HG02763 (cell line): ENCODE measurements around the gene OR2V2.
"Not testable (repeated sequence)": the region's sequence is repeated elsewhere in the genome, so short reads cannot be mapped to it uniquely, and the experiment has no call there.

Source experiments
- ATAC-seq: cut with Tn5 transposase; IDR thresholded peaks from one replicate; pipeline ENCODE4 v1.9.1; 2021; ENCODE audit warnings: mild to moderate bottlenecking, moderate library complexity; ENCODE audit not compliant: unreplicated experiment

Gene OR2V2, protein sequence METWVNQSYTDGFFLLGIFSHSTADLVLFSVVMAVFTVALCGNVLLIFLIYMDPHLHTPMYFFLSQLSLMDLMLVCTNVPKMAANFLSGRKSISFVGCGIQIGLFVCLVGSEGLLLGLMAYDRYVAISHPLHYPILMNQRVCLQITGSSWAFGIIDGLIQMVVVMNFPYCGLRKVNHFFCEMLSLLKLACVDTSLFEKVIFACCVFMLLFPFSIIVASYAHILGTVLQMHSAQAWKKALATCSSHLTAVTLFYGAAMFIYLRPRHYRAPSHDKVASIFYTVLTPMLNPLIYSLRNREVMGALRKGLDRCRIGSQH

DNA sequence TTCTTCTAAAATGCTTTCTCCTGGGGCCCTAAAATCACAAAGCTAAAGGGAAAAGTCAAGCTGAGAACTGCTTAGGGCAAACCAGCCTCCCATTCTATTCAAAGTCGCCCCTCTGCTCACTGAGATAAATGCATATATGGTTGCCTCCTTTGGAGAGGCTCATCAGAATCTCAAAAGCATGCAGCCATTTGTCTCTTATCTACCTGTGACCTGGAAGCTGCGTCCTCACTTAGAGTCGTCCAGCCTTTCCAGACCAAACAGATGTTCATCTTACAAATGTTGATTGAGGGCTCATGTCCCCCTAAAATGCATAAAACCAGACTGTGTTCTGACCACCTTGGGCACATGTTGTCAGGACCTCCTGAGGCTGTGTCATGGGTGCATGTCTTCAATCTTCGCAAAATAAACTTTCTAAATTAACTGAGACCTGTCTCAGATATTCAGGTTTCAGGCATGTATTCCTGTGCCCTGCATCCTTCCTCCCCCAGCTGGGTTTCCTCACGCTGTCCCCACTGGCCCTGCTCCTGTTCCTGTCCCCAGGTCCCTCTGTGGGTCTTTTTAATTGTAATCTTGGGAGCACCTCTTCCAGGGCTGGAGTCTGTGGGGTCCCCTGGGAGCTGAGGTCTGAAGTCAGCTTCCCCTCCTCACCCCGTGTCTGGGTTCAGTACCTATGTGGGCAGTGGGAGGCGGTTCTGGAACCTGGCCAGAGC lies at the start of gene OR2V2:
Gene OR2V2 (plus strand): TSS at position 660 of the 710 bp plus-strand sequence. CDS start 7,357 bp downstream, outside the sequence.
- ATAC-seq = not testable (repeated sequence)

DNA sequence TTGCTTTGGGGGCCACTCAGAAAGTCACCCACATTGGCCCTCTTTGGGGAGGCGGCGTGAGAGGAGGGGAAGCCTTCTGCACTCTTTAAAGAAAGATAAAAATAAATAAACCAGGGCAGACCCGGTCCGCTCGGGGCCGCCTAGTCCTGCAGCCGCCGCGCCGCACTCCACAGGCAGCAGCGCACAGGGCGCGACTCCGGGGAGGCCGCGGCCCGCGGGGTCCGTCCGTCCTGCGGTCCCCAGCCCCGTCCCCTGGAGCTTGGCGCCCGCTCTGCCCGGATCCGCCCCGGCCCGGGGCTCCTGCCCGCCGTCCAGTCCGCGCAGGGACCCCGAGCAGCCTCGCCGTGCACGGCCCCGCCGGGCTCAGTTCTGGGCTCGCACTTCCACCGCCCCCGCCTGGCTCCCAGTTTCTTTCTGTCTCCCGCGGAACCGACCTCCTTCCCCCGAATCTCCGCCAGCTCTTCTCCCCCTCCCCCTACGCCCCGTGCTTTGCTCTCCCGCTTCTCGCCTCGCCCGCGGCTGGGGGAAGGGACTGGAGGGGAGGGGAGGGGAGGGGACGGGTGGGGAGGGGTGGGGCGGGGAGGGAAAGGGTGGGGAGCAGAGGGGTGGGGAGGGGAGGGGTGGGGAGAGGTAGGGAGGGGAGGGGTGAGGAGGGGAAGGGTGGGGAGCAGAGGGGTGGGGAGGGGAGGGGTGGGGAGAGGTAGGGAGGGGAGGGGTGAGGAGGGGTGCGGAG lies 49.5 kb upstream of the OR2V2 start:
- ATAC-seq = not testable (repeated sequence)

DNA sequence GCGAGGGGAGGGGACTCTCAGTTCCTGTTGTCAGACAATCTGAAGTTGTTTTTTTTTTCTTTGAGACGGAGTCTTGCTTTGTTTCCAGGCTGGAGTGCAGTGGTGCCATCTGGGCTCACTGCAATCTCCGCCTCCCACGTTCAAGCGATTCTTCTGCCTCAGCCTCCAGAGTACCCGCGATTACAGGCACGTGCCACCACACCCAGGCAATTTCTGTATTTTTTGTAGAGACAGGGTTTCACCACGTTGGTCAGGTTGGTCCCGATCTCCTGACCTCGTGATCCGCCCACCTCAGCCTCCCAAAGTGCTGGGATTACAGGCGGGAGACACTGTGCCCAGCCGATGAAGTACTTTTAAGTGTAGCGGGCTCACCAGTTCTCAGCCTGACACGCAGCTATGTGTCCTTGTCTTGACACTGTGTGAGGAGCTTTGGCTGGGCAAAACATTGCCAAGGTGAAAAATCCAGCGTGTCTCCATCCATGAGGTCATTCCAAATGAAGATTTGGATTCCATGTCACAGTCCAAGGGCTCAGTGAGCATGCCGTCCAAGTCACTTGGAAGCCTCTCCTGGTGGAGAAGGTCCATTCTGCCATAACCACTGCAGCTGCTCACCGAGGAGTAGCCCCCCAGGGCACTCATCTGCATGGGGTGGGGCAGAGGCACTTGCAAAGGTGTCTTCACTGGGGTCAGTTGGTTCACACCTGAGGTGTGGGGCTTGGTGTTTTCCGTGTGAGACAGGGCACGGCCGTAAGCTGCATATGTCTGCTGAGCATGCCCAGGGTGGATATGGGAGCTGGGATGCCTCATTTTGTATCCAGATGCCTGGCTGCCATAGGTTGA lies 48.4 kb upstream of the OR2V2 start:
- ATAC-seq = no peak

DNA sequence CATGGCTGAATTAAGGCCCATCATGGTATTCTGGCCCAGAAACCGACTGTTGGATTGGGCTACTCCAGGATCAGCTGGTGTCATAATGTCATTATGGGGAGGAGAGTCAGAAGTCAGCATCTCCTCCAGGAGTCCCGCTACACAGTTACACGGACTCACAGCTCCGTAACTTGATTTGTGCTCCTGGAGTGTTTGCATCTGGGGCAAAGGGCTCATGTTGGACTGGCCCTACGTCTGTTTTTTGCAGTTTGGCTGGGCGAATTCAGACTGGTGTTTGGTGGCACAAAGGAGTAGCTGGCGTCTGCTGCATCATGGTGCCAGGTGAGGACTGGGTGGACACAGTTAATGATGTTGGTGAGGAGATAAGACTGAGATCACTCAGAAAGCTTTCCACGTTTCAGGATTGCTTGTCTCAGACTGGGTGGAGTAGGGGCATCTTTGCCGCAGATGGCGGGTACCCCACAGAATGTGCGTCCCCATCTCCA lies 47.7 kb upstream of the OR2V2 start:
- ATAC-seq = no peak

DNA sequence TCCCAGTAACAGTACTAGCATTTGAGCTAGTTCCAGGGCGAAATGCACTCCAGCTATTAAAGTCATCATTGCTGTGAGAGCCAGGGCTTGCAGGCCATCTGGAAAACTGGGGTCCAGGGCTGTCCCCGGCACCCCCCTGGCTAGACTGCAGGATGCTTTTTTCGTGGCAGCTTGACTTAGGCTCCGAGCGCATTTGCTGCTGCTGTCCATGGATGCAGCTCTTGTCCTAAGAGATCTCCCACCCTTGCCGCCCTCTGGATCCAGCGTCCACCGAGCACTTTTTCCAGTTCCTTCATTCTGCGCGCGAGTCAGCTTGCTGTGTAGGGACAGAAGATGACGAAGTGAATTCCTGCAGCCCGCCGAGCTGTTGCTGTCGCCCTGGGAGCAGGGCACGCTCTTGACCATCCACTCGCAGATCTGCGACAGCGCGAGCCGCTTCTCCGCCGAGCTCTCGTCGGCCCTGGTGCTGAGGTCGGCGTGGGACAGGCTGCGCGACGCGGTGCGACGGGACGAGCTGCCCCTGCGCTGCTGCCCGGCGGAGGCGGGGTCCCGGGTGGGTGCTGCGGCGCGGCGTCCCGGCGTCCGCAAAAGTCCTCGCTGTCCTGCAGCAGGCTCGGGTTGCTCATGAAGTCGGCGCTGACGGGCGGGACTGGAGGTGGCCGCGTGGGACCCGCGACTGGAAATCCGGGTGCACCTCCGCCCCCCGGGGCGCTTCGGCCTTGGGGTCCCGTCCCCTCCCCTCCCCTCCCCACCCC lies 47.1 kb upstream of the OR2V2 start:
- no peak for ATAC-seq

DNA sequence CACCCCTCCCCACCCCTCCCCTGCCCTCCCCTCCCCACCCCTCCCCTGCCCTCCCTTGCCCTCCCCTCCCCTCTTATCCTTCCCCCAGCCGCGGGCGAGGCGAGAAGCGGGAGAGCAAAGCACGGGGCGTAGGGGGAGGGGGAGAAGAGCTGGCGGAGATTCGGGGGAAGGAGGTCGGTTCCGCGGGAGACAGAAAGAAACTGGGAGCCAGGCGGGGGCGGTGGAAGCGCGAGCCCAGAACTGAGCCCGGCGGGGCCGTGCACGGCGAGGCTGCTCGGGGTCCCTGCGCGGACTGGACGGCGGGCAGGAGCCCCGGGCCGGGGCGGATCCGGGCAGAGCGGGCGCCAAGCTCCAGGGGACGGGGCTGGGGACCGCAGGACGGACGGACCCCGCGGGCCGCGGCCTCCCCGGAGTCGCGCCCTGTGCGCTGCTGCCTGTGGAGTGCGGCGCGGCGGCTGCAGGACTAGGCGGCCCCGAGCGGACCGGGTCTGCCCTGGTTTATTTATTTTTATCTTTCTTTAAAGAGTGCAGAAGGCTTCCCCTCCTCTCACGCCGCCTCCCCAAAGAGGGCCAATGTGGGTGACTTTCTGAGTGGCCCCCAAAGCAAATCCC lies 46.2 kb upstream of the OR2V2 start:
- ATAC-seq = not testable (repeated sequence)

- not testable (repeated sequence) for ATAC-seq
Measured at GRCh38 chr5:181101930-181102674, 45.3 kb upstream of the OR2V2 start.

DNA sequence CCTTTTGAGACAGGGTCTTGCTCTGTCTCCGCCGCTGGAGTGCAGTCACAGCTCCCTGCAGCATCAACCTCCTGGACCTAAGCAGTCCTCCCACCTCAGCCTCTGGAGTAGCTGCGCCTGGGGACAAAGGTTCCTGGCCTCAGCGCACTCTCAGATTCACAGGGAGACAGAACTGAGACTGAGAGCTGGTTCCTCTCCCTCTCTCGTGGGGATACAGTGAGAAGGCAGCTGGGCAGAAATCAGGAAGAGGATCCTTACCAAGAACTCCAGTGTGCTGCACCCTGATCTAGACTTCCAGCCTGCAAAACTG lies 43.2 kb upstream of the OR2V2 start:
- ATAC-seq = not testable (repeated sequence)

GRCh38 chr5:181104606-181105390 lies 42.6 kb upstream of the OR2V2 start:
- not testable (repeated sequence) for ATAC-seq

GRCh38 chr5:181105391-181106025 lies 41.9 kb upstream of the OR2V2 start:
- no peak for ATAC-seq

GRCh38 chr5:181107699-181108098 lies 39.7 kb upstream of the OR2V2 start:
- no peak for ATAC-seq

- ATAC-seq = no peak
Measured at GRCh38 chr5:181108578-181109165, 38.7 kb upstream of the OR2V2 start.

DNA sequence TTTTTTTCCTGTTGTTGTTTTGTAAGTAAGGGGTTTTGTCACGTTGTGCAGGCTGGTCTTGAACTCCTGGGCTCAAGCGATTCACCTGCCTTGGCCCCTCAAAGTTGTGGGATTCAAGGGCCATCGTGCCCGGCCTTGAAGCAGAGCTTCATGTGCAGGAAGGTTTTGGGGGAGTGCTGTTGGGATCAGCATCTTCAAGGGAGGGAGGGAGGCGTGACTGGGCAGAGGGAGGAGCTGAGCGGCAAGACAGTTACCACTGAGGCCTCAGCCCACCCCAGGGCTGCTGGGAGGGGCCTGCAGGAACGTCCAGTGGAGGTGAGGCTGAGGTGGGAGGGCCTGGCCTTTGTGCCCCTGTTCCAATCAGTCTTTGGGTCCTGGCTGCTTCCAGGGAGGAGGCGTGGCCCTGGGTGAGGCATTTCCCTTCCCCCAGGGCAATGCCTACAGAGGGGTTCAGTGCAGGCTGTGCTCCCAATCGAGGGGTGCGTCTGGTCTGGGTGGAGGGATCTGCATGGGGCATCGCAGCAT lies 37.8 kb upstream of the OR2V2 start:
- no peak for ATAC-seq

DNA sequence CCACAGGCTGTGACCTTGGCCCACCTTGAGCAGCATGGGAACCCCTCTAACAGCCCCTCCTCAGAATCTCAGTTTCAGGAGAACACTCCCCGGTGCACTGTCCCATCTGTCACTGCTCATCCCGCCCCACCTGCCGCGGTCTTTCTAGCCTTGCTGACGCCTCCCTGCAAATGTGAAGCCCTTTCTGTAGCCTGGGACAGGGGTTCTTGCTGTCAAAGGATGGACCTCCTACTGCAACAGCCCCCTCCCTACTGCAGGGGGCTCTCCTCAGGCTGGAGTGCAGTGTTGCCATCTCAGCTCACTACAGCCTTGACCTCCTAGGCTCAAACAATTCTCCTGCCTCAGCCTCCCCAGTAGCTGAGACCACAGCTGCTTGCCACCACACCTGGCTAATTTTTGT lies 36.4 kb upstream of the OR2V2 start:
- no peak for ATAC-seq

- no peak for ATAC-seq
Measured at GRCh38 chr5:181112476-181112875, 34.9 kb upstream of the OR2V2 start.

- ATAC-seq = not testable (repeated sequence)
Measured at GRCh38 chr5:181113572-181113971, 33.8 kb upstream of the OR2V2 start.

DNA sequence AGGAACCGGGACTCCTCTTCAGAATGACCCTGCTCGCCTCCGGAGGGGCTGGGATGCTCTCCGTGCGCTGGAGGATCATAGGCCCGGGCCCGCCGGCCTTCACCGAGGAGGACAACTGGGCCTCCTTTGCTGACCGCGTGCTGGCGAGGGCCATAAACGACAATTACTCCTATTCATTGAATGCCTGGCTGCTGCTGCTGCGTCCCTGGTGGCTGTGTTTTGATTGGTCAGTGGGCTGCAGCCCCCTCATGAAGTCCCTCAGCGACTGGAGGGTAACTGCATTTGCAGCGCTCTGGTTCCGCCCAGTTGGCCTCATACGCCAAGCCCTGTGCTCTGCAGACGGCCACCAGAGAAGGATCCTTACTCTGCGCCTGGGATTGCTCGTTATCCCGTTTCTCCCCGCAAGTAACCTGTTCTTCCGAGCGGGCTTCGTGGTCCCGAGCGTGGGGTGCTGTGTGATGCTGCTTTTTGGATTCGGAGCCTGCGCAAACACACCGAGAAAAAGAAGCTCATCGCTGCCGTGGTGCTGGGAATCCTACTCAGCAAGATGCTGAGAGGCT lies 33.0 kb upstream of the OR2V2 start:
- no peak for ATAC-seq
